Measurements from ENCODE around the gene KCTD18. TPM values are rescaled to one million over a fixed set of nuclear protein-coding genes. Genes with fewer than 3 reads are reported as not detected.

KCTD18 gene
- total RNA-seq, 1 experiment from 2014 or later, result 14.7 TPM

GRCh38 chr2:200538139-200538538 lies 28.3 kb upstream of the KCTD18 start:
- TF ChIP-seq CTCF (IDR thresholded peaks at IDR 0.05), result no peak
- no peak for TF ChIP-seq REST (IDR thresholded peaks at IDR 0.05; ENCODE audit: insufficient read depth in 1 of 2, low read depth in 2 of 2, low read length in 1 of 2)
- TF ChIP-seq SIN3A (IDR thresholded peaks at IDR 0.05; ENCODE audit: borderline replicate concordance, insufficient read depth, low read depth, low read length), result no peak
- TF ChIP-seq TCF7L2 (IDR thresholded peaks at IDR 0.05; ENCODE audit: low read depth, low read length), result no peak
- TF ChIP-seq POLR2AphosphoS5 (IDR thresholded peaks at IDR 0.05; ENCODE audit: low read depth, low read length), result no peak
- in situ Hi-C loops (cut with HindIII; ENCODE audit: low pct_unique_long_range_greater_than_20kb, low sequenced_read_pairs) (no loop called here), intact Hi-C loops (cut with micrococcal nuclease; ENCODE audit: unreplicated experiment) (no loop called here)
- H3K9me3 ChIP-seq (ENCODE audit: control insufficient read depth, insufficient read depth, low read depth, low read length), result no peaks in the 10 kb centered on the region
- no peaks in the 10 kb centered on the region for H3K4me1 ChIP-seq (ENCODE audit: control insufficient read depth, insufficient read depth, low read length)
- DNase-seq (ENCODE audit: low read depth, low spot score), result no peak
- ATAC-seq, result no peak
- ChIA-PET CTCF (no interaction called here), POLR2A (no interaction called here)
- H3K36me3 ChIP-seq (ENCODE audit: control insufficient read depth, insufficient read depth, low read length), result peaks cover 48% of the 10 kb centered on the region
- BruUV-seq (replicated peaks), result no TSS peak
- H3K4me3 ChIP-seq (ENCODE audit: low read depth in 2 of 2, low read length in 2 of 2), result no peak overlapping the region
- H3K27ac ChIP-seq (ENCODE audit: low read length), result no peak overlapping the region
- no peaks in the 10 kb centered on the region for H3K27me3 ChIP-seq (ENCODE audit: control insufficient read depth, insufficient read depth, low read length)

DNA sequence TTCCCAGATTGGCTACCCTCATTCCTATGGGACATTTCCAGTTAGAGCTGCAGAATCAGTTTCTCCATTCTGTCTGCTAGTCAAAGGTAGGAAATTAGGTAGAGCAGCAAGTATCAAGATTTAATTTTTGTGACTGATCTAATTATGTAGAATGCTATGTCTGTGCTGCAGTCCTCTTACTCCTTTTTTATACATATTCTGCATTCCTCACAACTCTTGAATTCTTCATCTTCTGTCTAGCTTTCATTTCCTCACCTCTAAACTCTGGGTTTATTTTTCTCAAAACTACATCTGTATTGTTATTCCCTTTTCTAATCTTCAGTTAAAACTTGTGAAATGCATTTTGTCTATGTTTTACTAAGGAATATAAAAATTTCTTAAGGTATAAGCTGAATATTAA lies 24.7 kb upstream of the KCTD18 start:
- intact Hi-C loops (cut with micrococcal nuclease; ENCODE audit: unreplicated experiment), result no loop called here

More for the DNA sequence above, 24.7 kb upstream of the KCTD18 start:
- CTCF ChIA-PET, result no interaction called here
- Histone ChIP-seq H3K9me3 (ENCODE audit: control insufficient read depth, insufficient read depth, low read depth, low read length) (no peaks in the 10 kb centered on the region), H3K27ac (ENCODE audit: low read length) (no peak overlapping the region), H3K4me1 (ENCODE audit: control insufficient read depth, insufficient read depth, low read length) (no peaks in the 10 kb centered on the region), H3K27me3 (ENCODE audit: control insufficient read depth, insufficient read depth, low read length) (no peaks in the 10 kb centered on the region), H3K36me3 (ENCODE audit: control insufficient read depth, insufficient read depth, low read length) (peaks cover 35% of the 10 kb centered on the region), H3K4me3 (ENCODE audit: low read depth in 2 of 2, low read length in 2 of 2) (no peak overlapping the region)
- no peak for TF ChIP-seq SIN3A (IDR thresholded peaks at IDR 0.05; ENCODE audit: borderline replicate concordance, insufficient read depth, low read depth, low read length)
- no peak for TF ChIP-seq REST (IDR thresholded peaks at IDR 0.05; ENCODE audit: insufficient read depth in 1 of 2, low read depth in 2 of 2, low read length in 1 of 2)
- no peak for TF ChIP-seq POLR2AphosphoS5 (IDR thresholded peaks at IDR 0.05; ENCODE audit: low read depth, low read length)
- no peak for TF ChIP-seq TCF7L2 (IDR thresholded peaks at IDR 0.05; ENCODE audit: low read depth, low read length)
- TF ChIP-seq CTCF (IDR thresholded peaks at IDR 0.05), result no peak
- no TSS peak for BruUV-seq (replicated peaks)
- POLR2A ChIA-PET, result interaction anchor here (0.6 kb wide), 1 partner anchor 404 kb away, joined by 4 read pairs; no protein-coding TSS in a partner anchor
- in situ Hi-C loops (cut with HindIII; ENCODE audit: low pct_unique_long_range_greater_than_20kb, low sequenced_read_pairs), result no loop called here
- no peak for ATAC-seq
- no peak for DNase-seq (ENCODE audit: low read depth, low spot score)

Measured in Panc1 (cell line).